GM08714 (cell line): ENCODE measurements around the gene ATXN2.

Source experiments
- H3K4me3 ChIP-seq: fragments of 200-500 bp; sonication (Bioruptor generic); 2 replicates; pipeline ENCODE4 v1.5.1; 2014; ENCODE audit warnings: mild to moderate bottlenecking, low read length, inconsistent platforms
- ZNF274 ChIP-seq: IDR thresholded peaks from 2 replicates; pipeline ENCODE4 v1.6.1; 2012; ENCODE audit warnings: mild to moderate bottlenecking, low read depth, low read length

ATXN2 gene

DNA sequence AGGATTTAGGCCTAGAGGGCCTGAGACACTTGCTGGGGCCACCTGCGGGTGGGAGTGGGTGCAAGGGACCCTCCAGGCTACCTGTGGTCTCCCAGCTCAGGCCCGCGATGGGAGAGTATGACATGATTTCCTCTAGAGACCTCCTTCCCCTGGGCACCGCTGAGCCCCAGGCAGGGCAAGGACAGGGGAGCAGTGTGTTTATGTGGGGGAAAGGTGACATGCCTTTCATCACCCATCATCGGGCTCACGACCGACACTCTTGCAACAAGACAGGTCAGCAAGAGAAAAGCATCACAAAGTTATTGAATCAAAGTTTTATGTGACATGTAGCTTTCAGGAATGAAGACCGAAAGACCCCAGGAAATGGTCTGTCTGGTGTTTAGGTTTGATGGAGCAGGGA, 173.5 kb downstream of the ATXN2 start:
- H3K4me3 ChIP-seq: no peak overlapping the region
- TF ChIP-seq ZNF274: no peak

DNA sequence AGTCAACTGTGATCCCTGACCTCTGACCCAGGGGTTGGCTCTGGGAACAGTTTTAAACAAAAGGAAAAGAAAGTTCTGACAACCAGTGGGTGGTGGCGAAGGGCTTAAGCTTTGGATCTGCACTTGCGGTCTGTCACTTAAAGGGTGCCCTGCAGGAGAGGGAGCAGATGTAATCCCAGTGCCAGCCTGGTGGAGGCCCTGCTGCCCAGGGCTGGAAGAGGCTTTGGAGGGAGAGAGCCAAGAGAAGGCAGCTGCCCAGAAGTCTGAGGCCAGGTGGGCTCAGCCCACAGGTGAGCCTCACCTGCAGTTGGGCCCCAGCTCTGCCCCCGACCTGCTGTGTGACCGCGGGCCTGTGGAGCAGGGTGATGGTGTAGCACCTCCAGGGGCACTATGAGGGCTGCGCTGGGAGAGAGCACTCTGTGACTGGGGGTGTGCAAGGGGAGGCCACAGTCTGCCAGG, 174.3 kb downstream of the ATXN2 start:
- TF ChIP-seq ZNF274: no peak

DNA sequence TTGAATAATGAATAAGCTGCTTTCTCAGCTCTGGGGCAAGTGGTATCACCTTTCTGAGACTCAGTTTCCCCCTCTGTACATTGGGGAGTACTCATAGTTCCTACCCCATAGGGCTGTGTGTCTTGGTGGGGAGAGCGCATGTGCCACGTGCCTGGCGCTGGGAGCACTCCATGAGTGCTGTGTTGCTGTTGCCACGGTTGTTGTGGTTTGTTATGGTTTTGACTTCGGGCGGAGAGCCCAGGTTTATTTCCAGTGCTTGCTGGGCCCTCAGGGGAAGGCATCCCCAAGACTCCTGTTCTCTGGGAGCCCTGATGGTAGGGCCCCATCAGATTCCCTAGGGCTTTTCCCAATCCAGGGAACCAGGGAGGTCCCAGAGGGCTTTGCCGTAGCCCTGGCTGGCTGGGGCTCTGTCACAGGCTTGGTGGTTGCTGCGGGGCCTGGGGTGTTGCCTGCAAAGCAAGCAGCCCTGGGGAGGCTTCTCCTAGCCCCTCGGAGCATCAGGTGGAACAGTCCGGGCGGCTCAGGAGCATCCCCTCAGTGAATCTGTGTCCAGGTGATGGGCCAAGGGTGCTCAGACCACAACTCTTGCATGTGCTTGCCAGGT, 174.8 kb downstream of the ATXN2 start:
- no peak overlapping the region for H3K4me3 ChIP-seq

More for the DNA sequence above, 174.3 kb downstream of the ATXN2 start:
- no peak overlapping the region for H3K4me3 ChIP-seq

DNA sequence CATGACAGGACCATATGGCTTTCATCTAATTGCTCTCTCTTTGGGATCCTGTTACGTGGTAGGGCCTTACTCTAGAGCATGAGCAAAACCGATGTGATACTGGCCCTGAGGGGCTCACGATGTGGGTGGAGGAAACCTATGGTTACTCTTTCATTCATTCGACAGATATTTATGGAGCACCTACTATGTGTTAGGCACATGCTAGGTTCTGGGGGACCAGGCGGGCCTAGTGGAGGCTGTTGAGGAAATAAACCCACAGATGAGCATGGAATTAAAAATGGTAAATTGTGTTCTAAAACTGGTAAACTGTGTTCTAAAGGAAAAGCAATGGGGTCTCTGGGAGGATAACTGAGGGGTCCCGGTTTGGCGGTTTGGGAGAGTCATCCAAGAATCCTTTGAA, 178.6 kb downstream of the ATXN2 start:
- TF ChIP-seq ZNF274: no peak
- H3K4me3 ChIP-seq: no peak overlapping the region

More for the DNA sequence above, 174.8 kb downstream of the ATXN2 start:
- TF ChIP-seq ZNF274: no peak

DNA sequence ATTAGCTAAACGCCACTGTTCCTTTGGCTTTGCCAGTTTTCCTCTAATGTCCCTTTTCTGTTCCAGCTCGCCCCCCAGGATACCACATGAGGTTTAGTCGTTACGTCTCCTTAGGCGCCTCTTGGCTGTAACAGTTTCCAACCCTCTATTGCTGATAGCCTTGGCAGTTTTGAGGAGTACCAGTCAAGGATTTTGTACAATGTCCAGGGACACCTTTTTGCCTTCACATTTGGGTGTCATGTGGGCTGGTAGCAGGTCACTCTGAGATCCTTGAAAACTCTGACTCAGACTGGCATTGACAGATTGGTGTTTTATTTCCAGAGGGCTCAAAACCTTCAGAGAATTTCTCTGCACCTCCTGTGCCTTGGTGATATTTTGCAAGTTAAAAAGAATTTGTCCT, 179.3 kb downstream of the ATXN2 start:
- no peak for TF ChIP-seq ZNF274

DNA sequence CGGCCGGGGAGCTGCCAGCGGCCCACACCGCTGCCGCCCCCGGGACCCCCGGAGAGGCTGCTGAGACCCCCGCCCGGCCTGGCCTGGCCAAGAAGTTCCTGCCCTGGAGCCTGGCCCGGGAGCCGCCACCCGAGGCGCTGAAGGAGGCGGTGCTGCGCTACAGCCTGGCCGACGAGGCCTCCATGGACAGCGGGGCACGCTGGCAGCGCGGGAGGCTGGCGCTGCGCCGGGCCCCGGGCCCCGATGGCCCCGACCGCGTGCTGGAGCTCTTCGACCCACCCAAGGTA, 180.6 kb downstream of the ATXN2 start:
- no peak overlapping the region for H3K4me3 ChIP-seq
- TF ChIP-seq ZNF274: no peak

More for the DNA sequence above, 179.3 kb downstream of the ATXN2 start:
- no peak overlapping the region for H3K4me3 ChIP-seq

DNA sequence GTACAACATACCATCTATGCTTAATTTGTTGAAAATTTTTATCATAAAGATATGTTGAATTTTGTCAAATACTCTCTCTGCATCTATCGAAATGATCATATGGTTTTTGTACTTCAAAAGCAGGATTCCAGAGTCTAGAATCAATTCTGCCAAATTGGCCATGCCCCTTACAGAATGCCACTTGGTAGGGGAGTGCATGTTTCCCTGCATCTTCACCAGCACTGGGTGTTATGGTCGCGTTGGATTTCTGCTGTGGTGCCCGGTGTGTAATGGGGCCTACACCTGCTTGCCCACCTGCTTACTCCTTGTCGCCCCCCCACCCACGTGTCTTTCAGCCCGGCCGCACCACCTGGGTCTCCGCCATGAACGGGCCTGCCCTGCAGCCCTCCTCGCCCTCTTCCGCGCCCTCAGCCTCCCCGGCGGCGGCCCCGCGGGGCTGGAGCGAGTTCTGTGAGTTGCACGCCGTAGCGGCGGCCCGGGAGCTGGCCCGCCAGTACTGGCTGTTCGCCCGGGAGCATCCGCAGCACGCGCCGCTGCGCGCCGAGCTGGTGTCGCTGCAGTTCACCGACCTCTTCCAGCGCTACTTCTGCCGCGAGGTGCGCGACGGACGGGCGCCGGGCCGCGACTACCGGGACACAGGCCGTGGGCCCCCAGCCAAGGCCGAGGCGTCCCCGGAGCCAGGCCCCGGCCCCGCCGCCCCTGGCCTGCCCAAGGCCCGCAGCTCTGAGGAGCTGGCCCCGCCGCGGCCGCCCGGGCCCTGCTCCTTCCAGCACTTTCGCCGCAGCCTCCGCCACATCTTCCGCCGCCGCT, 181.1 kb downstream of the ATXN2 start:
- no peak overlapping the region for H3K4me3 ChIP-seq
- no peak for TF ChIP-seq ZNF274

DNA sequence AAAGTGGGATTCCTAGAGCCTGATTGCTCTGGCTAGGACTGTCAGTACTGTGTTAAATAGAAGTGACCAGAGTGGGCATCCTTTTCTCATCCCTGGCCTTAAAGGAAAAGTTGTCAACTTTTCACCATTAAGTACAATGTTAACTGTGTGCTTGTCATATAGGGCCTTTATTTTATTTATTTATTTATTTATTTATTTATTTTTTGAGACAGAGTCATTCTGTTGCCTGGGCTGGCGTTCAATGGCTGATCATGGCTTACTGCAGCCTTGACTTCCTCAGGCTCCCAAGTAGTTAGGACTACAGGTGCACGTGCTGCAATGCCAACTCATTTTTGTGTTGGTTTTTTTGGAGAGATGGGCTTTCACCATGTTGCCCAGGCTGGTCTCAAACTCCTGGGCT, 181.8 kb downstream of the ATXN2 start:
- no peak overlapping the region for H3K4me3 ChIP-seq
- TF ChIP-seq ZNF274: no peak

DNA sequence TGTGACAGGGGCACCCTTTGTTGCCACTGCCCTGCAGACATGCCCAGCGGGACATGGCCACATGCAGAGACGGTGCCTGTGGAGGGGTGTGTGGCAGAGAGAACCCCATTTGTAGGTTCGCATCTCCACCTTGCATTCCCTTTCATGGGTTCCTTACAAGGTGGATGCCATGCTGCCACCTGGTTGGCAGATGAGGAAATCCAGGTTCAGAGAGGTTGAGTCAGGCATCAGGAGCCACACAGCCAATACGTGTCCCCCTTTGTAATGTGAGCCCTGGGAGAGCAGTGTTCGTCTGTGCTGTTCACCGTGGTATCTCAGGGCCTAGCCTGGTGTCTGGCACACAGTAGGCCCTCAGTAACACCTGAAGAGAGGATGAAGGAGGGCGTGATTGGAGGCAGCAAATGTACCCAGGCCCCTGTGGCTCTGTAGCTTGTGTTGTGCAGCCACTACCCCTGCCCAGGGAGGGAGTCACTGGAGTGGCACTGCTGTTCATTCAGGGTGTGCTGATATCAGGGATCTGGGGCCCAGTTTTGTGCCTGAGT, 184.3 kb downstream of the ATXN2 start:
- no peak for TF ChIP-seq ZNF274
- H3K4me3 ChIP-seq: no peak overlapping the region

DNA sequence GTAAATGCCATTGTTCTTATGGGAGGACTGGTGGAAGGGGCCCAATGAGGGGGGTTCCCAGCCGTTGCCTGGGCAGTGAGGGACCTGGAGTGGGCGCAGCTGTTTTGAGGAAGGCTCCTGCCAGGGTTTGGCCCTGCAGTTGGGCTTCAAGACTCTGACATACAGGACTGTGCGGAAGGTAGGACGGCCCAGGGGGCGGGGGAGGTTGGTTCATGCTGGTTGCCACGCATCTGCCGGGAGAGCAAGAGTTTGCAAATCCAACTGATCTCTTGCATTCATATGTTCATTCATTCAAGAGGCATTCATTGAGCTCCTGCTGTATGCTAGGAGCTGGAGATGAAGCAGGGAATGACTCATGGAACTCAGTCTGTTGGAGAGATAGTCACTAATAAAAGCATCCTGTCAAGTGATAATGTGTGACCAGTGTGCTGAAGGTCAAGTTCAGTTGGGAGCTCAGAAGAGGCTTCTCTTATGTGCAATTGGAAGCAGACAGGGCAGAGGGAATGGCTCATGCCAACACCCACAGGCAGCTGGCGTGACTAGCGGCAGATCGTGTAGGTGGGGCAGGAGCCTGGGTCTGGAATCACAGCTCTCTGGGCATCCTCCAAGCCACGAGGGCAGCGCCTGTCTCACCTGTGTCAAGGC, 185.6 kb downstream of the ATXN2 start:
- TF ChIP-seq ZNF274: no peak
- H3K4me3 ChIP-seq: no peak overlapping the region

DNA sequence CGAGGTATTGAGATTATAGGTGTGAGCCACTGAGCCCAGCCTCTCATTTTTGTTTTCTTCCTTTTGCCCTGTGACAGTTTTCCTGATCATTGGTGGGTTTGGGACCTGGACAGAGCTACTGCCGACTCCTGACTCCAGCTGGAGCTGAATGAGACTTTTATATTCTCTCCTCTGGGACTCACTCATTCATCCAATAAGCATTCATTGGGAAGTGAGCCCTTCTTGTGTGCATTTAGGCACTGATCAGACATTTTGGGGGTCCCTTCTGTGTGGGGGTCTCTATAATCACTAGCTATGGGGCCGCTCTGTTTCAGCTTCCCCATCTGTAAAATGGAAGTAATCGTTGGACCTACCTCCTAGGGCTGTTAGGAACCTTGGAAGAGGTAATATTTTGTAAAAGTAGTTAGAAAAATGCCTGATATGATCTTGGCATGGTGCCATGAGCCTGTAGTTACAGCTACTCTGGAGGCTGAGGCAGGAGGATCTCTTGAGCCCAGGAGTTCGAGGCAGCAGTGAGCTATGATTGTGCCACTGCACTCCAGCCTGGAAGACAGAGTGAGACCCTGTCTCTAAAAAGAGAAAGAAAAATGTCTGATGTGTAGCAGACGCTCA, 186.2 kb downstream of the ATXN2 start:
- no peak for TF ChIP-seq ZNF274

DNA sequence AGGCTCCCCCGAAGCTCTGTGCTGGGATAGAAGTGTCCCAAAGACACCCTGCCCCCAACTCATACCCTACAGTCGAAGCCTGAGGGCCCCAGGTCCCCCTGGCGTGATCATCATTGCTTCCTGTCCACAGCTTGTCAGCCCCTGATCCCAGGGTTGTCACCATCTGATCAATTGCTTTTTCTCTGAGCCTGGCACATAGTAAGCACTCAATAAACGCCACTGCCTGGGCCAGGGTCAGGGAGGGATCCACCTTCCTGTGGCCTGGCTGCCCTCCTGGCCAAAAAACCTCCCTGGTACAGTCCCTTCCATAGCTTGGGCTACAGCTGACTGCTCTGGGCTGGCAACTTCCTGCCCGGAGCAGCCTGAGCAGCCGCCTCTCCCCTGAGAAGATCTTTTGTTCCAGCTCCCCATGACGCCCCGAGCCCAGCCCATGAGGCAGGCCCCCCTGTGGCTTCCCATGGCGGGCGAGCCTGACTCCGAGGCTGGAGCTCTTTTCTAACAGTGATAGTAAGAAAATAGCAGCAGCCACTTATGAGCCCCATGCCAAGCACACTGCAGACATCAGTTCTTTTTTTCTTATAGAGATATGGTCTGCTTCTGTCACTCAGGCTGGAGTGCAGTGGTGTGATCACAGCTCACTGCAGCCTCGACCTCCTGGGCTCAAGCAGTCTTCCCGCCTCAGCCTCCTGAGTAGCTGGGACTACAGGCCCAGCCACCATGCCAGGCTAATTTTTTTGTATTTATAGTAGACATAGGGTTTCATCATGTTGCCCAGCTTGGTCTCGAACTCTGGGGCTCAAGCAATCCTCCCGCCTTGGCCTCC, 186.9 kb downstream of the ATXN2 start:
- TF ChIP-seq ZNF274: no peak
- H3K4me3 ChIP-seq: no peak overlapping the region; the same call in 1 of the 2 replicates

More for the DNA sequence above, 186.2 kb downstream of the ATXN2 start:
- H3K4me3 ChIP-seq: no peak overlapping the region

DNA sequence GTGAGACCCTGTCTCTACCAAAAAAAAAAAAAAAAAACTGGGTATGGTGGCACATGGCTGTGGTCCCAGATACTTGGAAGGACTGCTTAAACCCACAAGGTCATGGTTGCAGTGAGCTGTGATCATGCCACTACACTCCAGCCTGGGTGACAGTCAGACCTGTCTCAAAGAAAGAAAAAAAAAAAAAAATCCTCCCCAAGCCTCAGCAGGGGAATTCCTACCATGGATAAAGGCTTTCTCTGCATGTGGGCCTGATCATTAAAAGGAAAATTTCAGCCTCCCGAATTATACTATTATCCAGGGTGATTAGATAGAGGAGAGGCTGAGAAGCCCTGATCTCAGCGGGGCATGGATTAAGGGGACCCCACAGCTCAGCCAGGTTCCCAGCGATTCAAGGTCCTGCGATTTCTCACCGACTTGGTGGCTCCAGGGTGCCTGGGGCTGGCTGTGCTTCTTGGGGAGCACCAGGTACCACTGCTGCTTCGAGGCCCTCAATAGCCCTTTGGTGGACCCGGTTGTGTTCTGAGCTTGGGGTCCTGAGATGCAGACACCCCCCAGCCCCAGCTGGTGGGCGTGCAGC, 187.8 kb downstream of the ATXN2 start:
- no peak for TF ChIP-seq ZNF274
- H3K4me3 ChIP-seq: no peak overlapping the region; the same call in 1 of the 2 replicates
